IMR-90 (cell line): ENCODE measurements around the gene ANO1. TPM values are rescaled to one million over a fixed set of nuclear protein-coding genes. Genes with fewer than 3 reads are reported as not detected.
A peak's percentile ranks its signal among the peaks of the same experiment; 100 is the strongest.

ENCODE experiments used
- ATAC-seq: fragments of 200-7000 bp; cut with Tn5 transposase; 2 replicates; pipeline ENCODE4 v1.9.1; 2020; ENCODE audit warnings: low read depth, mild to moderate bottlenecking, moderate library complexity
- BruUV-seq: library from RNA; stranded (reverse); fragments of 400-500 nt; replicated peaks from 2 replicates; lab custom pipeline; 2021; lab: Mats Ljungman, UMichigan
- CTCF ChIA-PET: fragments of 300-600 bp; formaldehyde crosslinking; extraction: SDS; loops from one replicate; lab custom pipeline; 2021; ENCODE audit warnings: antibody characterized with exemption; lab: Yijun Ruan, JAX
- POLR2A ChIA-PET: fragments of 300-600 bp; sonication (Branson Sonifier 250); formaldehyde crosslinking; loops from one replicate; lab custom pipeline; 2022; ENCODE audit warnings: antibody characterized with exemption; ENCODE audit not compliant: unreplicated experiment; lab: Charles Lee
- DNase-seq: peaks from one replicate; pipeline ENCODE4 v3.0.0; 2013
- H2AFZ ChIP-seq: replicated peaks from 2 replicates; pipeline ENCODE3; 2013; ENCODE audit warnings: low read length, mild to moderate bottlenecking; ENCODE audit not compliant: poor library complexity
- H2AK5ac ChIP-seq: 2 replicates; pipeline ENCODE4 v1.6.1; 2013; ENCODE audit warnings: low read depth, low read length, inconsistent platforms
- H2AK9ac ChIP-seq: replicated peaks from 2 replicates; pipeline ENCODE3; 2013; ENCODE audit warnings: mild to moderate bottlenecking, low read depth, low read length, moderate library complexity; ENCODE audit not compliant: poor library complexity
- H2BK120ac ChIP-seq: 2 replicates; pipeline ENCODE4 v1.6.1; 2013; ENCODE audit warnings: low read depth, low read length, inconsistent platforms
- H2BK15ac ChIP-seq: 3 replicates; pipeline ENCODE4 v1.6.1; 2013; ENCODE audit warnings: low read depth, low read length, inconsistent platforms
- H2BK20ac ChIP-seq: 2 replicates; pipeline ENCODE4 v1.6.1; 2013; ENCODE audit warnings: low read depth, mild to moderate bottlenecking, inconsistent platforms, low read length, moderate library complexity
- H2BK5ac ChIP-seq: 2 replicates; pipeline ENCODE4 v1.6.1; 2013; ENCODE audit warnings: mild to moderate bottlenecking, low read depth, low read length, inconsistent platforms; ENCODE audit not compliant: poor library complexity, severe bottlenecking
- H3K14ac ChIP-seq: replicated peaks from 2 replicates; pipeline ENCODE4 v1.6.1; 2013; ENCODE audit warnings: low read depth, low read length, inconsistent platforms
- H3K18ac ChIP-seq: 2 replicates; pipeline ENCODE4 v1.6.1; 2013; ENCODE audit warnings: low read depth, low read length, control low read depth
- H3K23ac ChIP-seq: 2 replicates; pipeline ENCODE4 v1.6.1; 2013; ENCODE audit warnings: low read depth, low read length, inconsistent platforms
- H3K27ac ChIP-seq: 2 replicates; pipeline ENCODE4 v1.5.1; 2013; ENCODE audit warnings: mild to moderate bottlenecking, control low read depth, low read length; ENCODE audit not compliant: insufficient read depth
- H3K27me3 ChIP-seq: 2 replicates; pipeline ENCODE4 v1.6.1; 2013; ENCODE audit warnings: low read length; ENCODE audit not compliant: control insufficient read depth, insufficient read depth
- H3K36me3 ChIP-seq: 2 replicates; pipeline ENCODE4 v1.6.1; 2013; ENCODE audit warnings: low read length, mixed read lengths; ENCODE audit not compliant: control insufficient read depth, insufficient read depth
- H3K4ac ChIP-seq: 2 replicates; pipeline ENCODE4 v1.6.1; 2013; ENCODE audit warnings: low read depth, low read length, inconsistent platforms
- H3K4me1 ChIP-seq: 2 replicates; pipeline ENCODE4 v1.6.1; 2013; ENCODE audit warnings: low read length, mixed read lengths; ENCODE audit not compliant: control insufficient read depth, insufficient read depth
- H3K4me2 ChIP-seq: 2 replicates; pipeline ENCODE4 v1.6.1; 2013; ENCODE audit warnings: low read depth, mild to moderate bottlenecking, control low read depth, low read length, moderate library complexity
- H3K4me3 ChIP-seq: 2 replicates; pipeline ENCODE4 v1.5.1; 2013; ENCODE audit warnings: low read depth, mild to moderate bottlenecking, control low read depth, low read length, moderate library complexity; ENCODE audit not compliant: insufficient read depth
- H3K56ac ChIP-seq: 2 replicates; pipeline ENCODE4 v1.6.1; 2013; ENCODE audit warnings: low read length, inconsistent platforms; ENCODE audit not compliant: insufficient read depth; ENCODE audit errors: extremely low read depth
- H3K79me1 ChIP-seq, 2 experiments: 2 replicates each; pipeline ENCODE4 v1.6.1; 2013; ENCODE audit warnings: low read length in 2 of 2, inconsistent platforms in 1 of 2, low read depth in 1 of 2
- H3K9ac ChIP-seq: 2 replicates; pipeline ENCODE4 v1.6.1; 2013; ENCODE audit warnings: low read depth, low read length, control low read depth
- H3K9me1 ChIP-seq: 2 replicates; pipeline ENCODE4 v1.6.1; 2013; ENCODE audit warnings: low read length, inconsistent platforms; ENCODE audit not compliant: insufficient read depth
- H3K9me3 ChIP-seq: 2 replicates; pipeline ENCODE4 v1.6.1; 2013; ENCODE audit warnings: low read length; ENCODE audit not compliant: control insufficient read depth, insufficient read depth
- H4K20me1 ChIP-seq: 2 replicates; pipeline ENCODE4 v1.6.1; 2013; ENCODE audit warnings: low read length, inconsistent platforms; ENCODE audit not compliant: insufficient read depth
- H4K5ac ChIP-seq: 2 replicates; pipeline ENCODE4 v1.6.1; 2013; ENCODE audit warnings: mild to moderate bottlenecking, low read depth, low read length, control low read depth
- H4K8ac ChIP-seq, 2 experiments: 2 replicates each; pipeline ENCODE4 v1.6.1; 2013; ENCODE audit warnings: low read depth in 2 of 2, low read length in 2 of 2, control low read depth in 1 of 2, inconsistent platforms in 1 of 2
- H4K91ac ChIP-seq: 2 replicates; pipeline ENCODE4 v1.6.1; 2013; ENCODE audit warnings: low read depth, low read length, inconsistent platforms; ENCODE audit not compliant: insufficient read depth
- BHLHE40 ChIP-seq: fragments of 150-350 bp; IDR thresholded peaks from 2 replicates; pipeline ENCODE4 v1.6.1; 2016; ENCODE audit warnings: mild to moderate bottlenecking, low read depth, low read length
- CEBPB ChIP-seq: IDR thresholded peaks from 2 replicates; pipeline ENCODE4 v1.6.1; 2012; ENCODE audit warnings: low read depth, low read length, improper control_type of control experiment
- CHD1 ChIP-seq: IDR thresholded peaks from 2 replicates; pipeline ENCODE4 v1.6.1; 2012; ENCODE audit warnings: low read depth, low read length, improper control_type of control experiment
- CTCF ChIP-seq: conservative IDR thresholded peaks from 2 replicates; pipeline ENCODE4 v1.5.1; 2012; ENCODE audit warnings: mild to moderate bottlenecking, low read depth, low read length, improper control_type of control experiment
- FOS ChIP-seq: fragments of 150-350 bp; IDR thresholded peaks from 2 replicates; pipeline ENCODE4 v1.6.1; 2016; ENCODE audit warnings: low read depth, low read length
- MAFK ChIP-seq: IDR thresholded peaks from 2 replicates; pipeline ENCODE4 v1.6.1; 2012; ENCODE audit warnings: low read depth, low read length, improper control_type of control experiment
- MAZ ChIP-seq: IDR thresholded peaks from 2 replicates; pipeline ENCODE4 v1.6.1; 2012; ENCODE audit warnings: low read depth, mild to moderate bottlenecking, low read length, improper control_type of control experiment, moderate library complexity, borderline replicate concordance
- MXI1 ChIP-seq: IDR thresholded peaks from 2 replicates; pipeline ENCODE4 v1.6.1; 2012; ENCODE audit warnings: low read depth, mild to moderate bottlenecking, low read length, moderate library complexity, borderline replicate concordance
- NFE2L2 ChIP-seq: fragments of 150-350 bp; IDR thresholded peaks from 2 replicates; pipeline ENCODE4 v1.6.1; 2016; ENCODE audit warnings: low read depth, mild to moderate bottlenecking, low read length
- POLR2A ChIP-seq: IDR thresholded peaks from 2 replicates; pipeline ENCODE4 v1.6.1; 2012; ENCODE audit warnings: mild to moderate bottlenecking, low read depth, low read length
- RAD21 ChIP-seq: IDR thresholded peaks from 2 replicates; pipeline ENCODE4 v1.6.1; 2012; ENCODE audit warnings: low read length, improper control_type of control experiment
- RCOR1 ChIP-seq: IDR thresholded peaks from 2 replicates; pipeline ENCODE4 v1.6.1; 2012; ENCODE audit warnings: mild to moderate bottlenecking, low read length, improper control_type of control experiment; ENCODE audit not compliant: insufficient replicate concordance
- RFX5 ChIP-seq: IDR thresholded peaks from 2 replicates; pipeline ENCODE4 v1.8.0; 2012; ENCODE audit warnings: low read depth, mild to moderate bottlenecking, low read length, moderate library complexity
- SMC3 ChIP-seq: fragments of 150-350 bp; IDR thresholded peaks from 2 replicates; pipeline ENCODE4 v1.6.1; 2016; ENCODE audit warnings: low read depth, mild to moderate bottlenecking, antibody characterized with exemption, low read length, moderate library complexity
- USF2 ChIP-seq: fragments of 150-350 bp; IDR thresholded peaks from 2 replicates; pipeline ENCODE4 v1.6.1; 2017; ENCODE audit warnings: mild to moderate bottlenecking, antibody characterized with exemption, low read length, low read depth
- WGBS, 2 experiments: methylation state at CpG; one replicate each; pipeline versions ENCODE4 v1.1.5 to v1.1.7; 2013; ENCODE audit warnings: missing lambda C conversion rate in 2 of 2; ENCODE audit not compliant: insufficient read length in 1 of 2; ENCODE audit errors: extremely low coverage in 2 of 2; 5-methylcytosine and 5-hydroxymethylcytosine counted together
- dilution Hi-C: fragments of 300-500 bp; cut with HindIII; formaldehyde crosslinking; loops from one replicate; pipeline ENCODE4 v1.14.3; 2018; ENCODE audit warnings: low sequenced_read_pairs; ENCODE audit not compliant: unreplicated experiment
- in situ Hi-C: fragments of 300-500 bp; cut with MboI; formaldehyde crosslinking; loops from 3 replicates; pipeline ENCODE4 v1.14.3; 2019; ENCODE audit warnings: low sequenced_read_pairs, inconsistent platforms, mixed read lengths
- intact Hi-C: fragments of 100-400 bp; cut with micrococcal nuclease; formaldehyde crosslinking; loops from 2 replicates; pipeline ENCODE4 v1.10.0; 2022
- polyA plus RNA-seq, 3 experiments: library from polyadenylated mRNA; depleted of rRNA; stranded (reverse); fragments of >200 nt; gene quantifications; 2 replicates each; pipeline ENCODE4 v1.2.3, GENCODE V29; 2012; ENCODE audit warnings: low replicate concordance in 1 of 3
- total RNA-seq: library from RNA; depleted of rRNA; stranded (reverse); fragments of >200 nt; gene quantifications from 2 replicates; pipeline ENCODE4 v1.2.3, GENCODE V29; 2012

The ANO1 gene
- total and polyA plus RNA-seq, 2 of the 4 experiments (the other 2 are of a cell fraction), result 4.1 to 10.7 TPM

- DNase-seq, result no peak
- no TSS peak for BruUV-seq
- H3K79me1 ChIP-seq, result no peaks in the 10 kb centered on the region
- peak overlapping the region in 1 of 2 experiments; percentile 43; a peak in 1 of 4 replicates for H4K8ac ChIP-seq
- peak overlapping the region; percentile 66 for H2AK9ac ChIP-seq
- no peak overlapping the region for H3K4me3 ChIP-seq
- H4K91ac ChIP-seq, result no peak overlapping the region
- no peak overlapping the region for H2BK5ac ChIP-seq
- H3K23ac ChIP-seq, result no peak overlapping the region
- peak; percentile 27; the same call in 1 of the 2 replicates for ATAC-seq
- in situ Hi-C loops (no loop called here), intact Hi-C loops (no loop called here), dilution Hi-C loops (no loop called here)
- CTCF ChIA-PET, result no interaction called here
- 0 out of 2 replicates have a peak overlapping the region, but pooled peaks have one; percentile 45 for H3K14ac ChIP-seq
- no peak overlapping the region for H3K56ac ChIP-seq
- no peaks in the 10 kb centered on the region for H3K27me3 ChIP-seq
- peaks cover 11% of the 10 kb centered on the region; the same call in 1 of the 2 replicates for H3K36me3 ChIP-seq
- H3K4me2 ChIP-seq, result peak overlapping the region; percentile 48; the same call in 1 of the 2 replicates
- no peaks in the 10 kb centered on the region for H4K20me1 ChIP-seq
- no peak overlapping the region for H3K27ac ChIP-seq
- H2AK5ac ChIP-seq, result no peak overlapping the region
- H3K9me1 ChIP-seq, result no peaks in the 10 kb centered on the region
- H3K4ac ChIP-seq, result peak overlapping the region; percentile 52; the same call in 1 of the 2 replicates
- H3K18ac ChIP-seq, result no peak overlapping the region; the same call in 1 of the 2 replicates
- H4K5ac ChIP-seq, result peak overlapping the region; percentile 72; the same call in 1 of the 2 replicates
- no peak overlapping the region for H2BK20ac ChIP-seq
- 75% methylated on average over 3 of the region's 8 CpGs; no CpG with 5 or more reads in 1 of the 2 experiments for WGBS, 2 experiments
- no peaks in the 10 kb centered on the region for H3K9me3 ChIP-seq
- POLR2A ChIA-PET, result no interaction called here
- peak overlapping the region; percentile 75 for H2AFZ ChIP-seq
- H3K9ac ChIP-seq, result no peak overlapping the region
- H3K4me1 ChIP-seq, result peaks cover 2% of the 10 kb centered on the region; the same call in 1 of the 2 replicates
- H2BK120ac ChIP-seq, result no peak overlapping the region
- H2BK15ac ChIP-seq, result no peak overlapping the region
- TF ChIP-seq CHD1 (no peak), SMC3 (no peak), CEBPB (no peak), MAZ (no peak), RFX5 (no peak), FOS (no peak), CTCF (no peak), RAD21 (no peak), BHLHE40 (no peak), POLR2A (no peak), USF2 (no peak), MAFK (no peak), RCOR1 (no peak), NFE2L2 (no peak), MXI1 (no peak)
Measured at GRCh38 chr11:70135142-70135541, 57.0 kb downstream of the ANO1 start.
